Activated CD4-positive, alpha-beta T cell treated with anti-CD3 and anti-CD28 coated beads, Interleukin-2, amount 50 U/mL, for 16 hours (primary cell): ENCODE results near the gene DNAH8.
"Not testable (repeated sequence)": the region's sequence is repeated elsewhere in the genome, so short reads cannot be mapped to it uniquely, and the experiment has no call there.

Experiments
- DNase-seq: peaks from one replicate; pipeline ENCODE4 v3.0.0-alpha.2; 2020

Gene DNAH8

DNA sequence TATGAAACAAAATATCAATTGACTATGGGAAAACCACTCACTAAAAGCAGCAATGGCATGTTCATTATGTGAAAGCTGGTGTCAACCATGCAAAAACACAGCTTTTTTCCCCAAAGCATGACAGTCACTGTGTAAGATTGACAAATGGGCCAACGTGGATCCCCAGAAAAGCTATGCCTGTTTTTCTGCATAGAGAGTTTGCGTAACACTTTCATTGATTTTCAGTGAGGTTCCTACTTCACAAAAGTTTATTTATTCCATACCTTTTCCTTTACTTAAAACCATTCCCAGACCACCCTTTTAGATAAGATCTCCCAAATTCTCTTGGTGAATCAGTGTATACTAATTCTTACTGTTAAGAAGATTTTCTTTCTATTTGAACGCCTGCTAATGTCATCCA is 195.1 kb downstream of the DNAH8 start:
- no peak for DNase-seq

DNA sequence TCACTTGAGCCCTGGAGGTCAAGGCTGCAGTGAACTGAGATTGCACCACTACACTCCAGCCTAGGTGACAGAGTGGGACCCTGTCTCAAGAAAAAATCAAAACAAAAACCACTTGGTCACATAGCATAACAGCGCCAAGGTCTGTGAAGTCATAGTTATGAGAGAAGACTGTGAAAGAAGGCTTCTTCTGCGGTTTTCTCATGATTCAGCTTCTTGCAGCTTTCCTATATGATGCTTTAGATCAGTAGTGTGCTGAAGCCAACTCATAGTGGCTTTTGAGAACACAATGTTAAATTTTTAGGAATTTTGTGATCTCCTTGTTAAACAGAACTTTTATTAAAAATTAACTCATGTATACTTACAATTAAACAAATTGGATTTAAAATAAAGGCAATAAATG is 197.3 kb downstream of the DNAH8 start:
- DNase-seq: no peak

DNA sequence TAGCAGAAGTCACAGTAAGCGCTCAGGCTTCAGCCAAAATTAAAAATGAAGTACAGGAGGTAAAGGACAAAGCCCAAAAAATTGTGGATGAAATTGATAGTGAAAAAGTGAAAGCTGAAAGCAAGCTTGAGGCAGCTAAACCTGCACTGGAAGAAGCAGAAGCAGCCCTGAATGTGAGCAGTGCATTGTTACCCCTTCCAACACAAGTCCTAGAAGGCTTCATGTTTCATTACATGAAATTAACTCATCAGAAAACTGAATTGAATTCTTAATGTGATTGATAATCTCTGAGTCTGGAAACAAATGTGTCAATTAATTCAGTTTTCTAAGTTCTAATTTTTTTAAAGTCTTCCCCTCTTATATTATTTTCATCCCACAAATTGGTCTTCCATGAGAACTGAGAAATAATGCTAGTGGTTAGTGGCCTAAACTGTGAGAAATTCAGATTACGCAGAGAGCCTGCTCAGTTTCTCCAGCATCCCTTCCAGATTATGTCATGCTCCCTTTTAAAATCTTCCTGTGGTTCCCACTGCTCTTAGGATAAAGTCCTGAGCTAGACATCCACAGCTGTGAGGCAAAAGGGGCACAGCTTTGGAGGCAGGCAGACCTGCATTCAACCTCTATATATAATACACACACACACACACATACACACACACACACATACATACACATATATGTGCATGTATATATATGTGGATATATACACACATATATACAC is 200.3 kb downstream of the DNAH8 start:
- no peak for DNase-seq

DNA sequence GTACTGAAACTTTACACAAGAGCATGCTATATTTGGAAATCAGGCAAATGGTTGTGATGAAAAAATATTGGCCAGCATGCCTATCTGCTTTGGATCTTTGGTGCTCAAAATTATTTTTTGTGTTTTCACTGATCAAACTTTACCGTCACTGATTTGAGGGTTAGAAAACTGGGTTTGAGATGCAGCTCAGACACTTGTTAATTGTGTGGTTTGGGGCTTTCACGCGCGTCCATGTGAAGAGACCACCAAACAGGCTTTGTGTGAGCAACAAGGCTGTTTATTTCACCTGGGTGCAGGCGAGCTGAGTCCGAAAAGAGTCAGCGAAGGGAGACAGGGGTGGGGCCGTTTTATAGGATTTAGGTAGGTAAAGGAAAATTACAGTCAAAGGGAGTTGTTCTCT is 206.4 kb downstream of the DNAH8 start:
- not testable (repeated sequence) for DNase-seq

DNA sequence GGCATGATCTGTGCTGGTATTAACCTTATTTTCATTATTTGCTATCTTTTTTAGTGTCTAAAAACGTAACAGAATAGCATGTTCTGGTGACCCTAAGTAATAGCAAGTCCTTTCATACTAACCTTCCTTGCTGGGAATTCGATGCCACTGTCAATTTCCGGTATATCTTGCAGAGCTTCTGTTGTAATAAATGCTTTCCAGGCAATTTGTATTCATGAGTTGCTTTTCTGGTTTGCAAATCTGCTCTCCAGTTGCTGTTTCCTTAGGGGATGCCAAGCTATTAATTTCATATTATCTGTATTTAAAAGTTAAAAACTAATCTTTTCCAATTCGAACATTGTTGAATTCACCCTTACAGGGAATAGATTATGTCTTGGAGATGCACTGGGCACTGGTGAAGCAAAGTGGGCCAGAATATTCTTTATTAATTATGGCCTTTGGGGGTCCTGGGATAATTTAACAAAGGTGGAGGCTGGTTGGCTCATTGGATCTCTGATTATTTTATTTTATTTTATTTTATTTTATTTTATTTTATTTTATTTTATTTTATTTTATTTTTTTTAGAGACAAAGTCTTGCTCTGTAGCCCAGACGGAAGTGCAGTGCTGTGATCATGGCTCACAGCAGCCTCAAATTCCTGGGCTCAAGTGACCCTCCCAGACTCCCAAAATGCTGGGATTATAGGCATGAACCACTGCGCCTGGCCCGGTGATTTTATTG is 209.8 kb downstream of the DNAH8 start:
- DNase-seq: no peak

- no peak for DNase-seq
Measured at GRCh38 chr6:38929560-38929959, 214.4 kb downstream of the DNAH8 start.

GRCh38 chr6:38933426-38933825 is 218.3 kb downstream of the DNAH8 start:
- no peak for DNase-seq

DNA sequence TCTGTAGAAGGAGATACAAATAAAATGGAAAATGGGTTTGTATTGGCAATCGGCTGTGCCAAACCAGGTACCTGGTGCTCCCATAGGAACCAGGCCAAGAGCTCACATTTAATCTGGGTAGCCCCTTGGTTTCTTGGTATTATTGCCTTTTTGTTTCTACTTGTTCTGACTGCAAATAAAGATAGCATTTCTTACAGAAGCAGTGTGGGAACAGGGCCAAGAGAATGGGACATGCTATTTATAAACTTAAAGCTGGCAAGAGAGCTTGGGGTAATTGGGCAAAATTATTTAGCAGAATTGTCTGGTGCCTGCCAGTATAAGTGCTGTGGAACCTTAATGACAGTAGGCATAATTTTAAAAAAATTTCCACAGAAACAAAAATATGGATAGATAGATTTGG is 219.9 kb downstream of the DNAH8 start:
- DNase-seq: no peak

DNA sequence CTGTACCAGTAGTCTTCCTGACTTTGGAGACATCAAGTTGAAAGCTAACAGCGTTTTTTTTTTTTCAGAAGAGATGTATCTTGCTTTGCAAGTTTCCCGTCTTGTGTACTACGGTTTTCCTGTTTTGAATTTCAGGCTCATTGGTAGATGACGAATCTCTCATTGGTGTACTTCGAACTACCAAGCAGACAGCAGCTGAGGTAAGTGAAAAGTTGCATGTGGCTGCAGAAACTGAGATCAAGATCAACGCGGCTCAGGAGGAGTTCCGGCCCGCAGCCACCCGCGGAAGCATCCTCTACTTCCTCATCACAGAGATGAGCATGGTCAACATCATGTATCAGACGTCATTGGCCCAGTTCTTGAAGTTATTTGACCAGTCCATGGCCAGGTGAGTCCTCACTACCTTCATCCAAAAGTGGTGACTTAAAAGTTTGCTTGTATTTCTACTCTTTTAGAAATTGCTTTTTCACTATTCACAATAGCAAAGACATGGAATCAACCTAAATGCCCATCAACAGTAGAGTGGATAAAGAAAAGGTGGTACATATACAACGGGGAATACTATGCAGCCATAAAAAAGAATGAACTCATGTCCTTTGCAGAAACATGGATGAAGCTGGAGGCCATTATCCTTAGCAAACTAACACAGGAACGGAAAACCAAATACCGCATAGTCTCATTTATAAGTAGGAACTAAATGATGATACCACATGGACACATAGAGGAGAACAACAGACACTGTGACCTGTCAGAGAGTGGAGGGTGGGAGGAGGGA is 222.9 kb downstream of the DNAH8 start:
- no peak for DNase-seq

DNA sequence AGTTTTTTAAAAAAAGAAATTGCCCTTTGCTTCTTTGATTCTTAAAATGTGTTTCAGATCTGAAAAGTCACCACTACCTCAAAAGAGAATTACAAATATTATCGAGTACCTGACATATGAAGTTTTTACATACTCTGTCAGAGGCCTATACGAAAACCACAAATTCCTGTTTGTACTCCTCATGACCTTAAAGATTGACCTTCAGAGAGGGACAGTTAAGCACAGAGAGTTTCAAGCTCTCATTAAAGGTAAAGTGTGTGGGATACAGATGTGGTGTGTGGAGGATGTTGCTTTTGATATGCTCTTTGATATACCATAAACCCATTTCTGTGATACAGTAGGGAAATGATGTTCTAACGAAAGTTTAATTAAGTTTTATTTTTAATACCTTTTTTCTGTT is 223.6 kb downstream of the DNAH8 start:
- no peak for DNase-seq

DNA sequence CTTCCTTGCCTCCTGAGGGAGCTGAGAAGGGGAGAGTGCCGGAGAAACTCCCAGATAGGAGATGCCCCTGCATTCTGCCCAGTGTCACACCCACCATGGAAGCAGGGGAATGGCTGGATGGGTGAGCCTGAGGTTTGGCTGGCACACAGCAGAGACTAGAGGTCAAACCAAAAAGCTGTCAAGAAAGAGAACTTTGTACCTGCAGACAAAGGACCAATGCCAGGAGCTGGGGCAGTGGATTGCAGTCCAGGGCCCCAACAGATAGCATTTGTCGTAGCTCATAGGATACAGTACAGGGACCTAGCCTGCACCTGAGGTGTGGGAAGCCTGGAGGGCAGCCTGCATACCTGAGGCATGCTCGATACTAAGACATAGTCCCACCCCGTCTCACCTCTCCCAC is 227.3 kb downstream of the DNAH8 start:
- DNase-seq: no peak

DNA sequence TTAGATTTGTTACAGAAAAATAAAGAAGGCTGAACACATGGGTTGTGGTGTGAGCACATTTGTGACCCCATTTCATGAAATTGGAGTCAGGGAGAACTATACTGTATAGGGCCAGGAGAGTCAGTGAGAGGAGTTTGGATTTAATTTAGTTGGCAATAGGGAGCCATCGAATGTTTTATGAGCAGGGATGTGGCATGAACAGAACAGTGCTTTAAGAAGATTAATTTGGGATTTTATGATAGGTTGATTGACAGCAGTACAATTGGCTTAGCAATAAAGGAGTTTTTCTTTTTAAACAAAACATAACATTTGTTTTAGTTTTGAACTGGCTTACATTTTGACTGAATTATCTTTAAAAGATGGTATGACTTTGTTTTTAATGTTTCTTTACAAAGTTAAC is 227.9 kb downstream of the DNAH8 start:
- DNase-seq: no peak

DNA sequence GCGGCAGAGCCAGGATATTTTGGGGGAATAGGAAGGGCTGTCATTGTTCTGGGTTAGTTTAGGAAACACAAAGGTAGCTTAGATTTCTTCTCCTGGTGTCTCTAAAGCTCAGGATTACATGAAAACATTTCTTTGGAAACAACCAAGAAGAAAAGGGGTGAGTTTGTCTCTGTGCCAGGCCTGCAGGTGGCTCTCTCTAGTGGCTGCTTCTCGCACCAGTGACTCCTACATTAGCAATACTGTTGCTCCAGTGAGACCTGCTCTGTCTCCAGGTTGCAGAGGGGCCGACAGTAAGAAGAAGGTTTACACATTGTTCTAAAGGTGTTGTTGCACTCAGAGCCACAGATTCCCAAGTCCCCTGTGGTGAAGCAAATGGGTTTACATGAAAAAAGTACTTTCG is 228.9 kb downstream of the DNAH8 start:
- no peak for DNase-seq

GRCh38 chr6:38944655-38945279 is 229.7 kb downstream of the DNAH8 start:
- no peak for DNase-seq

DNA sequence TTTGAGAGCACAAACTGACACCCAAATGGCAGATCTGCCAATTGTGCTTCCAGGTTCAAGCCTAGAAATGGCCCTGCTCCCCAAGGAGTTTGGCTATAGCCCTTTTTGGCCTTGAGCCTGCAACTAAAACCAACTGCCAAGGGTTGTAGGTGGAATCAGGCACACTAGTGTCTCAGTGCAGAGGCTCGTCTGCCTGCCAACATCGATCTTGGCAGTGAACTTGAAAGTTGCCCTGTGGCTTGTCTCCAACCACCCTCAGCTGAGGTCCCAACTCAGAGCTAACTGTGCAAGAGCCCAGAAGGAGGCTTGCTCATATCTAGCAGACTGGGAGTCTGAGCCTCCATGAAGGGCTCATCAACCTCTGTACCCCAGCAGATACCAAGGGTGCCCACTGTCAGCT is 240.8 kb downstream of the DNAH8 start:
- DNase-seq: no peak

DNA sequence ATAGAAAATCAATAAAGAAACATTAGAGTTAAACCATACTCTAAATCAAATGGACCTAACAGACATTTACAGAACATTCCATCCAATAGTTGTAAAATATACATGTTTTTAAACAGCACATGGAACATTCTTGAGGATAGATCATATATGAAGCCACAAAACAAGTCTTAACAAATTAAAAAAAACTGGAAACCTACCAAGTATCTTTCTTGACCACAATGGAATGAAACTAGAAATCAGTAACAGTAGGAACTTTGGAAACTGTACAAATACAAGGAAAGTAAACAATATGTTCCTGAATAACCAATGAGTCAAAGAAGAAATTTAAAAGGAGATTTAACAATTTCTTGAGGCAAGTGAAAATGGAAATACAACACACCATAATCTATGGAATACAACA is 242.3 kb downstream of the DNAH8 start:
- DNase-seq: no peak

GRCh38 chr6:38959138-38959537 is 244.0 kb downstream of the DNAH8 start:
- no peak for DNase-seq

DNA sequence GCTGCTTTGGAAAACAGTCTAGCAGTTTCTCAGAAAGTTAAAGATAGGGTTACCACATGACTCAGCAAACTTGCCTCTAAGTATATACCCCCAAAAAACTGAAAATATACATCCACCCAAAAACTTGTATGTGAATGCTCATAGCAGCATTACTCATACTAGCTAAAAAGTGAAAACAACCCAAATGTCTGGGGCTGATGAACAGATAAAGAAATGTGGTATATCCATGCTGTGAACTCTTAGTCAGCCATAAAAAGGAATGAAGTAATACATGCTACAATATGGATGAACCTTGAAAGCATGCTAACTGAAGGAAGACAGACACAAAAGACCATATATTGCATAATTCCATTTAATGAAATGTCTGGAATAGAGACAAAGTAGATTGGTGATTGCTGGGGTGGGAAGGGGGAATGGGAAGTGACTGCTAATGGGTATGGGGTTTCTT is 253.6 kb downstream of the DNAH8 start:
- DNase-seq: peak; percentile 5

DNA sequence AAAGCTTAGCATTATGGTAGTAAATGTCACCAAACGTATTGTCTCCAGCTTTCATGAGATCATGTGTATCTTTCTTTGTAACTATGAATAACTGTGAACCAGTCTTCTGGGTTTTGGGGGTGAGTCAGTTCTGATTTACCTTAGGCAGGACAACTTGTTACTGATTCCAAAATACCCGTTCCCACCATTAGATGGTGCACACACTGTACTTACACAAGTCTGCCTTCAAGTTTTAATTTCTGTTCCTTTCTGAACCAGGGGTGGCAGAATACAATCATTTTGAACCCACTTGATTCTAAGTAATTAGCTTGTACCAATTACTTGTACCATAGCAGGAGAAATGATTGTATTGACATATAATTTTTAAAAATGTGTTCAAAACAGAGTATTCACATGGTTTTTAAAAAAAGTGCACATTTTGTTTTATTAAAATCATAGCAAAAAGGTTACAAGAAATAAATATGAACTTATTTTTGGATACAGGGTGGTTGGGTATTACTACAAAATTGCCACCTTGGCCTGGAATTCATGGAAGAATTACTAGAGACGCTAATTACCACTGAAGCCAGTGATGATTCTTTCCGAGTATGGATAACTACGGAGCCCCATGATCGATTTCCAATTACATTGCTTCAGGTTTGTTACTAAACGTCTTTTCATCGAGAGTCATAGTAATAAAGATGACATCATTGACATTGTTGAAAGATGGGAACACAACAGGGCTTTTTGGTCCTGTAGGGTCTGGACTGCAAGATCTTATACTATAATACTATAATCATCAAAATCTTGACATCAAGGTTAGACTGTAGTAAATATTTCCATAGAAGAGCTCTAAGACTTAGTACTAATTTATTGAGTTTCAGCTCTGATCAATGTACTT is 258.3 kb downstream of the DNAH8 start:
- DNase-seq: peak; percentile 56

- DNase-seq: no peak
Measured at GRCh38 chr6:38974389-38975151, 259.5 kb downstream of the DNAH8 start.

GRCh38 chr6:38975621-38976049 is 260.5 kb downstream of the DNAH8 start:
- DNase-seq: no peak

DNA sequence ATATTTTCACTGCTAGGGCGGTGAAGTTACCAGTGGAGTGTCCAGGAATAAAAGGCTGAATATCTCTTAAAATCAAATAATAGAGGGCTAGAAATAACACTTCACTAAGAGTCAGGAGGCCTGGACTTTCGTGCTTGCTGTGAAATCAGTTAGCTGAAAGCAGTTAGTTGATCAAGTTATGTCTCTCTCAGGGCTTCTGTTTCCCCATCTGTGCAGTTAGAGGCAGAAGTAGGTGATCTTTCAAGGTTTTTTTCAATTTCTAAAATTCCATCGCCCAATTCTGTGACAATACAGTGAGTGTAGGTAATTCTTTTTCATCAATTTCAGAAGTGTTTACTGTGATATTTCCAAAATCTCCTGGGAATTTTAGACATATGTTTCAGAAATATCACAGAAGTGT is 260.9 kb downstream of the DNAH8 start:
- DNase-seq: no peak
